ENCODE data around the gene SELENOV. TPM values are rescaled to one million over a fixed set of nuclear protein-coding genes. Genes with fewer than 3 reads are reported as not detected.

SELENOV gene
- polyA plus RNA-seq, 3 donors = 7.4 to 16.0 (median 12.6) TPM

- no peak for DNase-seq
Observed at GRCh38 chr19:39555883-39556282, 40.9 kb downstream of the SELENOV start.

- DNase-seq = peak; percentile 48
Observed at GRCh38 chr19:39557811-39558623, 43.1 kb downstream of the SELENOV start.

- no peak for DNase-seq
Observed at GRCh38 chr19:39558624-39559117, 43.7 kb downstream of the SELENOV start.

GRCh38 chr19:39563408-39563807 lies 48.5 kb downstream of the SELENOV start:
- no peak for DNase-seq

- no peak for DNase-seq
Observed at GRCh38 chr19:39566064-39566463, 51.1 kb downstream of the SELENOV start.

- no peak for DNase-seq
Observed at GRCh38 chr19:39568604-39569003, 53.7 kb downstream of the SELENOV start.

Other genes with a start within 250 kb of the SELENOV start
- not detected for gene IFNL2, start 246.7 kb upstream of the SELENOV start, polyA plus RNA-seq (ENCODE audit: insufficient read length in 3 of 3)
- gene IFNL1, start 218.7 kb upstream of the SELENOV start, polyA plus RNA-seq (ENCODE audit: insufficient read length in 3 of 3) = not detected
- 1 to 10 TPM; 1.6 to 2.9 (median 2.6) TPM for gene LRFN1, start 194.3 kb upstream of the SELENOV start, polyA plus RNA-seq (ENCODE audit: insufficient read length in 3 of 3)
- gene GMFG, start 179.1 kb upstream of the SELENOV start, polyA plus RNA-seq (ENCODE audit: insufficient read length in 3 of 3) = 10 to 100 TPM; 18.8 to 25.4 (median 24.1) TPM
- gene SAMD4B, start 172.7 kb upstream of the SELENOV start, polyA plus RNA-seq (ENCODE audit: insufficient read length in 3 of 3) = 100 to 1,000 TPM; 124 to 155 (median 129) TPM
- gene PAF1, start 124.0 kb upstream of the SELENOV start, polyA plus RNA-seq (ENCODE audit: insufficient read length in 3 of 3) = 10 to 100 TPM; 63.3 to 79.3 (median 77.1) TPM
- gene MED29, start 123.8 kb upstream of the SELENOV start, polyA plus RNA-seq (ENCODE audit: insufficient read length in 3 of 3) = 10 to 100 TPM; 39.9 to 42.5 (median 41.3) TPM
- gene ZFP36, start 108.3 kb upstream of the SELENOV start, polyA plus RNA-seq (ENCODE audit: insufficient read length in 3 of 3) = 10 to 100 TPM; 20.1 to 25.1 (median 22.8) TPM
- gene PLEKHG2, start 102.5 kb upstream of the SELENOV start, polyA plus RNA-seq (ENCODE audit: insufficient read length in 3 of 3) = 100 to 1,000 TPM in 1 of 3 donors, 10 to 100 TPM in 2; 81.8 to 135 (median 87.0) TPM
- gene RPS16, start 79.2 kb upstream of the SELENOV start, polyA plus RNA-seq (ENCODE audit: insufficient read length in 3 of 3) = 1,000 to 10,000 TPM; 1,287 to 1,452 (median 1,291) TPM
- gene SUPT5H, start 69.6 kb upstream of the SELENOV start, polyA plus RNA-seq (ENCODE audit: insufficient read length in 3 of 3) = 100 to 1,000 TPM; 149 to 158 (median 149) TPM
- 10 to 100 TPM; 78.8 to 92.7 (median 92.5) TPM for gene TIMM50, start 34.3 kb upstream of the SELENOV start, polyA plus RNA-seq (ENCODE audit: insufficient read length in 3 of 3)
- under 1 TPM; 0.47 to 0.96 (median 0.70) TPM for gene DLL3, start 16.2 kb upstream of the SELENOV start, polyA plus RNA-seq (ENCODE audit: insufficient read length in 3 of 3)
- gene EID2B, start 17.7 kb downstream of the SELENOV start, polyA plus RNA-seq (ENCODE audit: insufficient read length in 3 of 3) = 1 to 10 TPM; 3.8 to 6.4 (median 5.7) TPM
- gene EID2, start 25.0 kb downstream of the SELENOV start, polyA plus RNA-seq (ENCODE audit: insufficient read length in 3 of 3) = 10 to 100 TPM; 18.7 to 22.9 (median 18.8) TPM
- not detected for gene LGALS13, start 87.4 kb downstream of the SELENOV start, polyA plus RNA-seq (ENCODE audit: insufficient read length in 3 of 3)
- not detected for gene LGALS16, start 140.8 kb downstream of the SELENOV start, polyA plus RNA-seq (ENCODE audit: insufficient read length in 3 of 3)
- gene LGALS14, start 189.3 kb downstream of the SELENOV start, polyA plus RNA-seq (ENCODE audit: insufficient read length in 3 of 3) = not detected
- gene CLC, start 222.9 kb downstream of the SELENOV start, polyA plus RNA-seq (ENCODE audit: insufficient read length in 3 of 3) = 1 to 10 TPM; 1.5 to 3.3 (median 2.9) TPM

Measured in renal pelvis (tissue), 4 donors.